Peyer's patch (tissue), 4 donors: ENCODE results near the gene SAMD9L. TPM values are rescaled to one million over a fixed set of nuclear protein-coding genes. Genes with fewer than 3 reads are reported as not detected.

Source experiments
- DNase-seq, 3 donors: peaks; one replicate each; pipeline ENCODE4 v3.0.0-alpha.2; 2017 to 2019
- H3K27ac ChIP-seq, 4 donors: fragments of 200-600 bp; sonication (generic); one replicate each; pipeline ENCODE4 v1.5.1; 2016 to 2019
- H3K27me3 ChIP-seq, 2 donors: fragments of 200-600 bp; sonication (generic); one replicate each; pipeline ENCODE4 v1.5.1; 2019
- H3K36me3 ChIP-seq, 3 donors: fragments of 200-600 bp; sonication (generic); one replicate each; pipeline ENCODE4 v1.5.1; 2016 to 2019
- H3K4me1 ChIP-seq, 4 donors: fragments of 200-600 bp; sonication (generic); one replicate each; pipeline ENCODE4 v1.5.1; 2016 to 2019
- H3K4me3 ChIP-seq, 4 donors: fragments of 200-600 bp; sonication (generic); 1 replicate in 3 of 4; 2 replicates in 1 of 4; pipeline ENCODE4 v1.5.1; 2016 to 2019; ENCODE audit warnings: mild to moderate bottlenecking in 1 of 4
- H3K9me3 ChIP-seq, 4 donors: fragments of 200-600 bp; sonication (generic); one replicate each; pipeline ENCODE4 v1.5.1; 2016 to 2019; ENCODE audit warnings: mild to moderate bottlenecking in 1 of 4
- POLR2A ChIP-seq, 2 donors: fragments of 450-650 bp; IDR thresholded peaks; one replicate each; pipeline ENCODE4 v1.5.1; 2017; ENCODE audit warnings: antibody characterized with exemption in 2 of 2, mild to moderate bottlenecking in 2 of 2, moderate library complexity in 2 of 2
- total RNA-seq, 4 donors: library from RNA; depleted of rRNA; stranded (reverse); fragments of >200 nt; gene quantifications; one replicate each; pipeline ENCODE4 v1.1.0, GENCODE V29; 2016
- TF ChIP-seq, protein P1 (sequence below), 6 experiments: fragments of 450-650 bp in 4 of 6; fragments of 200-600 bp in 2 of 6; sonication (generic) in 1 of 6; IDR thresholded peaks; one replicate each; pipeline ENCODE4 v1.5.1; 2017 to 2019; ENCODE audit warnings: antibody characterized with exemption in 6 of 6, mild to moderate bottlenecking in 3 of 6, moderate library complexity in 1 of 6

SAMD9L gene
- total RNA-seq = 10 to 100 TPM in 3 of 4 donors, 1 to 10 TPM in 1; 6.4 to 14.6 (median 11.9) TPM

DNA sequence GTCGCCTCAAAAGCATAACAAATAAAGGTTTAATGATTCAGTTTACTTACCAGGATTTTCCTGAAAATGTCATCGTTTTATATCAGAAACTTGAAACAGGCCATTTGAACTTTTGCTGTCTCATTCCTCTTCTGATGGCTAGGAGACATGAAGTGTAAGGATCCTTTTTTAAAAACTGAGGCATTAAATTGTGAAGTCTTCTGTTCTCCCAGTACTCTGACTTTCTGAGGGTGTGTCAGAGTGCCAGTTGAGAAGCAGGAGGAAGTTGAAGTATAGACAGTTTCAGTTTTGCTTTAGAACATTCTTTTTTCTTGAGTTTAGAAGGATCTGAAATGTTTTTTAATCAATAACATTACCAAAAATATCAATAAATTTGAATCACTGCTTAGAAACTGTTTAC lies at the start of gene SAMD9L:
Gene SAMD9L, minus strand, starts transcription at position 242 of the 400 bp plus-strand sequence. CDS start 12,414 bp downstream, outside the sequence.
- peaks cover 0 to 17% (median 0%) of the 10 kb centered on the region in 3 donors for H3K36me3 ChIP-seq
- no peaks in the 10 kb centered on the region for H3K27me3 ChIP-seq
- H3K4me3 ChIP-seq = peak within 1 kb of the TSS; percentile 32 to 50 (median 43)
- no peaks in the 10 kb centered on the region for H3K9me3 ChIP-seq
- TF ChIP-seq, protein P1, sequence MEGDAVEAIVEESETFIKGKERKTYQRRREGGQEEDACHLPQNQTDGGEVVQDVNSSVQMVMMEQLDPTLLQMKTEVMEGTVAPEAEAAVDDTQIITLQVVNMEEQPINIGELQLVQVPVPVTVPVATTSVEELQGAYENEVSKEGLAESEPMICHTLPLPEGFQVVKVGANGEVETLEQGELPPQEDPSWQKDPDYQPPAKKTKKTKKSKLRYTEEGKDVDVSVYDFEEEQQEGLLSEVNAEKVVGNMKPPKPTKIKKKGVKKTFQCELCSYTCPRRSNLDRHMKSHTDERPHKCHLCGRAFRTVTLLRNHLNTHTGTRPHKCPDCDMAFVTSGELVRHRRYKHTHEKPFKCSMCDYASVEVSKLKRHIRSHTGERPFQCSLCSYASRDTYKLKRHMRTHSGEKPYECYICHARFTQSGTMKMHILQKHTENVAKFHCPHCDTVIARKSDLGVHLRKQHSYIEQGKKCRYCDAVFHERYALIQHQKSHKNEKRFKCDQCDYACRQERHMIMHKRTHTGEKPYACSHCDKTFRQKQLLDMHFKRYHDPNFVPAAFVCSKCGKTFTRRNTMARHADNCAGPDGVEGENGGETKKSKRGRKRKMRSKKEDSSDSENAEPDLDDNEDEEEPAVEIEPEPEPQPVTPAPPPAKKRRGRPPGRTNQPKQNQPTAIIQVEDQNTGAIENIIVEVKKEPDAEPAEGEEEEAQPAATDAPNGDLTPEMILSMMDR (IDR thresholded peaks at IDR 0.05) = no peak
- no peak for TF ChIP-seq POLR2A (IDR thresholded peaks at IDR 0.05)
- peak in 1 of 3 donors; percentile 51 for DNase-seq
- peaks cover 0 to 7% (median 0%) of the 10 kb centered on the region in 4 donors for H3K4me1 ChIP-seq
- H3K27ac ChIP-seq = peak within 1 kb of the TSS; percentile 35 to 57 (median 44)

DNA sequence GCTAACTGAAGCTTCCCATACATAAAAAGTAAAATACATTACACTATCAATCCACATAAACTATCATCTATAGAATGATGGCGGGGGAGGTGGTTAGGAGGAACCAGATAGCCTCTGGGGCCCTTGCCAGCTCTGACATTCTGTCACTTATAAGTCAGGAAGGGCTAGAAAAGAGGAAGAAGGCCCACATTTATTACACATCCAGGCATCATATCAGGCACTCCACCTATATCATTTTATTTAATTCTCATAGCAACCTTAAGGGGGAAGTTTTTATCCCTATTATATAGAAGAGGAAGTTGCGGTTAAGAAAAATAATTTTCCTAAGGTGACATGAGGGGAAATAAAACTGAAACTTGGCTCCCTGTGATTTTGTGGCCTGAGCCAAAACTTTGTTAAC lies 48.2 kb upstream of the SAMD9L start:
- no peaks in the 10 kb centered on the region for H3K9me3 ChIP-seq
- H3K4me3 ChIP-seq = no peak overlapping the region
- TF ChIP-seq, protein P1 (IDR thresholded peaks at IDR 0.05) = no peak
- TF ChIP-seq POLR2A (IDR thresholded peaks at IDR 0.05) = no peak
- no peak overlapping the region for H3K27ac ChIP-seq
- no peak for DNase-seq
- H3K27me3 ChIP-seq = no peaks in the 10 kb centered on the region
- no peaks in the 10 kb centered on the region for H3K36me3 ChIP-seq
- H3K4me1 ChIP-seq = no peaks in the 10 kb centered on the region

DNA sequence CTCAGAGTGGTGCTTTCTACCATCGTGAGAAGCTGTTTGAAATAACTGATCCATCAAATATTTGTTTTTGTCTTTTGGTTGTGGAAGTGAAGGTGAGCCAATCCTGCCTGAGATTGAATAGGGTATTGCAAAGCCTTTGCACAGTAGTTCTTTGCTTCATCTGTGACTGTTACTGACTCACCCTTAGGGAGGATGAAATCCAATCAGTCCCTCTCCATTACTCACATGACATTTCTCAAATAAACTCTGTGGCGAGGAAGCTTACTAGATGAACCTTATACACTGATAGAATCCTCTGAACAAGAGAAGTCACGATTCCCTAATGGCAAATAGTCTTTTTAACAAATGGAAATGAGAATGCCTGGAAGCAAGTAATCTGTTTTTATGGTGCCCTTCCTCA lies 46.2 kb upstream of the SAMD9L start:
- Histone ChIP-seq H3K4me1 (no peaks in the 10 kb centered on the region), H3K9me3 (no peaks in the 10 kb centered on the region), H3K27me3 (no peaks in the 10 kb centered on the region), H3K36me3 (no peaks in the 10 kb centered on the region), H3K27ac (no peak overlapping the region), H3K4me3 (no peak overlapping the region)
- no peak for TF ChIP-seq POLR2A (IDR thresholded peaks at IDR 0.05)
- TF ChIP-seq, protein P1 (IDR thresholded peaks at IDR 0.05) = no peak
- DNase-seq = no peak

DNA sequence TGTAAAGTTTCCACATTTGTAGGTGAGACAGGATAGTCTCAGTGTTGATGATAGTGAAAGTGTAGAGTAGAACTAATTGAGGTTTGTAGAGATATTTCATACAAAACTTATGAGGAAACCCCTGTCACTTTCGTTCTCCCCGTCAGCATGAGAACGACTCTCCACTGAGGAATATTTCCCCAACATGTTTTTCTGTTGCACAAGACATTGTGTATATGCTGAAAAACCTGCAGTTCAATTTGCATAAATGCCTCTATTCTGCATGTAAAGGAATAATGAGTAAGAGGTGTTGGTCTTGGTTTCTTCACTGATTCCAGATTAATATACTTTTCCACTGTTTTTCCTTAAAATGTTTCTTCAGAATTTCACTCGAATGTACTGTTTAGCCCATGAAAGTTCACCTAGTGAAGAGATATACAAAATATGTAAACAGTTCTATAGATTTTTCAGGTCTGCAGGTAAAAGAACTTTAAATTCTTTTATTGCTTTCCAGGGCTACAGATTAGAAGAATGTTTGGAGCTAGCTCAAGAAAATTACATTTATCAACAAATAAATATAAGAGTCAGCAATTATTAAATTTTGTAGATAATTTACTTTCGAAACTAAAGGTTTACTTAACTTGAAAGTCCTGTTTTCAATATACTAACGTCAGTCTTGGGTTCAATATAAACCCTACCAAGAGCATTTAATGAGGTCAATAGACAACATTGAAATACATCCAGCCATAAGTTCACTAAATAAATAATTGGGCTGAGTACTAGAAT lies 40.9 kb upstream of the SAMD9L start:
- Histone ChIP-seq H3K36me3 (no peaks in the 10 kb centered on the region), H3K27ac (no peak overlapping the region), H3K4me3 (no peak overlapping the region), H3K9me3 (no peaks in the 10 kb centered on the region), H3K27me3 (no peaks in the 10 kb centered on the region), H3K4me1 (no peaks in the 10 kb centered on the region)
- TF ChIP-seq POLR2A (IDR thresholded peaks at IDR 0.05) = no peak
- TF ChIP-seq, protein P1 (IDR thresholded peaks at IDR 0.05) = no peak
- no peak for DNase-seq

DNA sequence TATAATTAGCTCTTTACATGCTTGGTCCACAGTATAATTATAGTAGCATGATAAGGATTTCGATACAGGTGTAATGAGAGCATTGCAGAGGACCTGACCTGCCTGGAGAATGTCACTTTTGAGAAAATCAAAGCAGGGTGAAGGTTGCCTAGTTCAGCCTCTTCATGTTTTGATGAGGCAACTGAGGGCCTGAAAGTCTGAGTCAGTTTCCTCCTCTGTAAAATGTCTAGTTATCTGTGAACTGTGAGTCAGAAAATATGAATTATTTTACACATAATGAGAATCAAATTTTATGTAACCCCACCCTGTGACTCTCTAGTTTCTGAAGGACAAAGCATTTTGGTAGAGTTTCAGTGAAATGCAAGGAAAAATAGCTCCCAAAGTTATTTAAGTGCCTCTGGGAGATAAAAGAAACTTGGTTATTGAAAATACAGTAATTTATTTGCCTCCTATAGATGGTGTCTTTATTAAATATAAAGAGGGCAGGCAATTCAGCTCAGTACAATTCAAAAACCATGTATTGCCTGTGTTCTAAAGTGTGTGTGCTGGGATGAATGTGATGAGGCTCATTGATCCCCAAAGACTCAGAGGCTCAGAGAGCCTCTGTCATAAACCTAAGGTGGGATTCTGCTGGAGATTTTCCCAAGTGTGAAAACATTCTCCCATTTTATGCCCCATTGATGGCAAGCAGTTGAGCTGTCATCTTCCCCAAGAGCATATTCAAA lies 37.3 kb upstream of the SAMD9L start:
- no peaks in the 10 kb centered on the region for H3K27me3 ChIP-seq
- no peaks in the 10 kb centered on the region for H3K9me3 ChIP-seq
- H3K36me3 ChIP-seq = no peaks in the 10 kb centered on the region
- H3K4me3 ChIP-seq = no peak overlapping the region
- no peaks in the 10 kb centered on the region for H3K4me1 ChIP-seq
- no peak for TF ChIP-seq POLR2A (IDR thresholded peaks at IDR 0.05)
- TF ChIP-seq, protein P1 (IDR thresholded peaks at IDR 0.05) = no peak
- no peak overlapping the region for H3K27ac ChIP-seq
- no peak for DNase-seq
